Measurements from ENCODE around the gene RIOK3.

The RIOK3 gene

GRCh38 chr18:23531912-23532311 is 78.8 kb downstream of the RIOK3 start:
- DNase-seq: no peak

Data from stimulated activated CD4-positive, alpha-beta T cell treated with anti-CD3 and anti-CD28 coated beads, Interleukin-2, amount 100 ng/mL, for 48 hours (primary cell).